HEK293T (cell line): Measurements from ENCODE around the gene SLC28A1.

Experiments used
- ARNT ChIP-seq: fragments of 450-650 bp; IDR thresholded peaks from 2 replicates; pipeline ENCODE4 v1.6.1; 2017; ENCODE audit warnings: mild to moderate bottlenecking
- BHLHE40 ChIP-seq: fragments of 450-650 bp; IDR thresholded peaks from 2 replicates; pipeline ENCODE4 v1.6.1; 2016; ENCODE audit warnings: mild to moderate bottlenecking, moderate library complexity, borderline replicate concordance
- CTBP1 ChIP-seq: fragments of 450-650 bp; IDR thresholded peaks from 2 replicates; pipeline ENCODE4 v1.6.1; 2016; ENCODE audit warnings: borderline replicate concordance
- ELF4 ChIP-seq: fragments of 450-650 bp; IDR thresholded peaks from 2 replicates; pipeline ENCODE4 v1.6.1; 2017; ENCODE audit warnings: antibody characterized with exemption
- FOXA1 ChIP-seq: fragments of 450-650 bp; IDR thresholded peaks from 2 replicates; pipeline ENCODE4 v1.6.1; 2016; ENCODE audit warnings: mild to moderate bottlenecking
- FOXK2 ChIP-seq: fragments of 450-650 bp; IDR thresholded peaks from 2 replicates; pipeline ENCODE4 v1.6.1; 2016; ENCODE audit warnings: mild to moderate bottlenecking
- FOXM1 ChIP-seq: fragments of 450-650 bp; IDR thresholded peaks from 2 replicates; pipeline ENCODE4 v1.6.1; 2017; ENCODE audit warnings: mild to moderate bottlenecking, borderline replicate concordance
- L3MBTL2 ChIP-seq: fragments of 450-650 bp; conservative IDR thresholded peaks from 2 replicates; pipeline ENCODE4 v1.6.1; 2016; ENCODE audit warnings: mild to moderate bottlenecking
- NFRKB ChIP-seq: fragments of 450-650 bp; IDR thresholded peaks from 2 replicates; pipeline ENCODE4 v1.6.1; 2016; ENCODE audit warnings: mild to moderate bottlenecking, moderate library complexity
- SP1 ChIP-seq: fragments of 450-650 bp; IDR thresholded peaks from 2 replicates; pipeline ENCODE4 v1.6.1; 2017
- TARDBP ChIP-seq: fragments of 450-650 bp; IDR thresholded peaks from 2 replicates; pipeline ENCODE4 v1.6.1; 2016

- TF ChIP-seq L3MBTL2: no peak
- no peak for TF ChIP-seq BHLHE40
- no peak for TF ChIP-seq CTBP1
- no peak for TF ChIP-seq TARDBP
- no peak for TF ChIP-seq FOXM1
- no peak for TF ChIP-seq SP1
- TF ChIP-seq NFRKB: no peak
- TF ChIP-seq ELF4: no peak
- TF ChIP-seq ARNT: no peak
- no peak for TF ChIP-seq FOXA1
- no peak for TF ChIP-seq FOXK2
Measured at GRCh38 chr15:84847382-84847781, 37.1 kb upstream of the SLC28A1 start.
